Mesothelial cell of epicardium (in vitro differentiated cells): ENCODE results near the gene FGGY. TPM values are rescaled to one million over a fixed set of nuclear protein-coding genes. Genes with fewer than 3 reads are reported as not detected.
"Not testable (repeated sequence)": the region's sequence is repeated elsewhere in the genome, so short reads cannot be mapped to it uniquely, and the experiment has no call there.

Source experiments
- DNase-seq, 2 experiments: peaks; one replicate each; pipeline ENCODE4 v3.0.0; 2021; ENCODE audit warnings: low spot score in 2 of 2; ENCODE audit not compliant: unreplicated experiment in 2 of 2
- H3K27ac Mint-ChIP-seq: 2 replicates; pipeline ENCODE4 v1.8.0; 2021; ENCODE audit warnings: mixed read lengths
- H3K27me3 Mint-ChIP-seq: 2 replicates; pipeline ENCODE4 v1.8.0; 2021; ENCODE audit warnings: low read depth, mixed read lengths
- H3K36me3 Mint-ChIP-seq: 2 replicates; pipeline ENCODE4 v1.8.0; 2021; ENCODE audit warnings: mixed read lengths
- H3K4me1 Mint-ChIP-seq: 2 replicates; pipeline ENCODE4 v1.8.0; 2021; ENCODE audit warnings: mixed read lengths
- H3K4me3 Mint-ChIP-seq: 2 replicates; pipeline ENCODE4 v1.8.0; 2021; ENCODE audit warnings: mild to moderate bottlenecking, moderate library complexity, mixed read lengths
- H3K9me3 Mint-ChIP-seq: 2 replicates; pipeline ENCODE4 v1.8.0; 2021; ENCODE audit warnings: mixed read lengths
- total RNA-seq: library from RNA; stranded (reverse); gene quantifications from 3 replicates; pipeline ENCODE4 v1.2.1, GENCODE V29; 2021
- TF ChIP-seq, protein P1 (sequence below): fragments of 200-600 bp; sonication (generic); IDR thresholded peaks from one replicate; pipeline ENCODE4 v1.5.0; 2021; ENCODE audit warnings: antibody characterized with exemption; ENCODE audit not compliant: unreplicated experiment

Gene FGGY
- total RNA-seq, 1 donor from 2014 or later = 21.8 TPM

DNA sequence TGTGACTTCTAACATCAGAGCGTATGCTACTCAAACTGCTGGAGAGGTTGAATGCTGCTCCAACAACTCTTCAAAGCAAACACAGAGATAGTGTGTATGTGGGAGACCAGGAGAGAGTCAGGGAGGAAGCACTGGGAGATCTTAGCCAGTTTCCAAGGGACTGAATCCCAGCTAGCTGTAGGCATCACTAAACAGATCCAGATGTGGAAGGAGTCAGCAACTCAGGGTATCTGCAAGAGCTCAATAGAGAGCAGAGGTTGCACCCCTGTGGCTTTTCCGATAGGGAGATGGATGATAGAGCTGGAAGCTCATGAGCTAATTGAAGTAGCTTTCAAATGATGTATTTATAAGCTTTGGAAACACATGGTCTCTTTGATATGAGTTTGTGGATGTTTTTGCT, 349.0 kb downstream of the FGGY start:
- DNase-seq = no peak
- H3K4me1 Mint-ChIP-seq = peaks cover 40% of the 10 kb centered on the region
- TF ChIP-seq, protein P1, sequence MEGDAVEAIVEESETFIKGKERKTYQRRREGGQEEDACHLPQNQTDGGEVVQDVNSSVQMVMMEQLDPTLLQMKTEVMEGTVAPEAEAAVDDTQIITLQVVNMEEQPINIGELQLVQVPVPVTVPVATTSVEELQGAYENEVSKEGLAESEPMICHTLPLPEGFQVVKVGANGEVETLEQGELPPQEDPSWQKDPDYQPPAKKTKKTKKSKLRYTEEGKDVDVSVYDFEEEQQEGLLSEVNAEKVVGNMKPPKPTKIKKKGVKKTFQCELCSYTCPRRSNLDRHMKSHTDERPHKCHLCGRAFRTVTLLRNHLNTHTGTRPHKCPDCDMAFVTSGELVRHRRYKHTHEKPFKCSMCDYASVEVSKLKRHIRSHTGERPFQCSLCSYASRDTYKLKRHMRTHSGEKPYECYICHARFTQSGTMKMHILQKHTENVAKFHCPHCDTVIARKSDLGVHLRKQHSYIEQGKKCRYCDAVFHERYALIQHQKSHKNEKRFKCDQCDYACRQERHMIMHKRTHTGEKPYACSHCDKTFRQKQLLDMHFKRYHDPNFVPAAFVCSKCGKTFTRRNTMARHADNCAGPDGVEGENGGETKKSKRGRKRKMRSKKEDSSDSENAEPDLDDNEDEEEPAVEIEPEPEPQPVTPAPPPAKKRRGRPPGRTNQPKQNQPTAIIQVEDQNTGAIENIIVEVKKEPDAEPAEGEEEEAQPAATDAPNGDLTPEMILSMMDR = no peak
- no peaks in the 10 kb centered on the region for H3K27me3 Mint-ChIP-seq
- H3K27ac Mint-ChIP-seq = peak overlapping the region; percentile 95
- H3K4me3 Mint-ChIP-seq = no peak overlapping the region
- peaks cover 4% of the 10 kb centered on the region for H3K36me3 Mint-ChIP-seq
- no peaks in the 10 kb centered on the region for H3K9me3 Mint-ChIP-seq

DNA sequence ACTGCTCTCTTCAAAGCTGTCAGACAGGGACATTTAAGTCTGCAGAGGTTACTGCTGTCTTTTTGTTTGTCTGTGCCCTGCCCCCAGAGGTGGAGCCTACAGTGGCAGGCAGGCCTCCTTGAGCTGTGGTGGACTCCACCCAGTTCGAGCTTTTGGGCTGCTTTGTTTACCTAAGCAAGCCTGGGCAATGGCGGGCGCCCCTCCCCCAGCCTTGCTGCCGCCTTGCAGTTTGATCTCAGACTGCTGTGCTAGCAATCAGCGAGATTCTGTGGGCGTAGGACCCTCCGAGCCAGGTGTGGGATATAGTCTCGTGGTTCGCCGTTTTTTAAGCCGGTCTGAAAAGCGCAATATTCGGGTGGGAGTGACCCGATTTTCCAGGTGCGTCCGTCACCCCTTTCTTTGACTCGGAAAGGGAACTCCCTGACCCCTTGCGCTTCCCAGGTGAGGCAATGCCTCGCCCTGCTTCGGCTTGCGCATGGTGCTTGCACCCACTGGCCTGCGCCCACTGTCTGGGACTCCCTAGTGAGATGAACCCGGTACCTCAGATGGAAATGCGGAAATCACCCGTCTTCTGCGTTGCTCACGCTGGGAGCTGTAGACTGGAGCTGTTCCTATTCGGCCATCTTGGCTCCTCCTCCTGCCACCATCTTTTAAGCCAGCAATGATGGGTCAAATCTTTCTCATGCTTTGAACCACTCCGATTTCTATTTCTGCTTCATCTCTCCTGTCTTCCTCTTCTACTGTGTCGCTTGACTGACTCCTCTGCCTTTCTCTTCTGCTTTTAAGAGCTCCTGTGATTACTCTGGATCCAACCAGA, 356.5 kb downstream of the FGGY start:
- H3K27ac Mint-ChIP-seq, H3K36me3 Mint-ChIP-seq, H3K9me3 Mint-ChIP-seq, H3K4me3 Mint-ChIP-seq, H3K4me1 Mint-ChIP-seq, DNase-seq, H3K27me3 Mint-ChIP-seq: not testable (repeated sequence)

GRCh38 chr1:59653968-59654367, 357.1 kb downstream of the FGGY start:
- H3K27me3 Mint-ChIP-seq = no peaks in the 10 kb centered on the region
- H3K4me3 Mint-ChIP-seq = no peak overlapping the region
- no peak overlapping the region for H3K27ac Mint-ChIP-seq
- H3K4me1 Mint-ChIP-seq = peaks cover 4% of the 10 kb centered on the region
- DNase-seq = no peak
- peaks cover 5% of the 10 kb centered on the region for H3K36me3 Mint-ChIP-seq
- TF ChIP-seq, protein P1 = no peak
- H3K9me3 Mint-ChIP-seq = peaks cover 7% of the 10 kb centered on the region

DNA sequence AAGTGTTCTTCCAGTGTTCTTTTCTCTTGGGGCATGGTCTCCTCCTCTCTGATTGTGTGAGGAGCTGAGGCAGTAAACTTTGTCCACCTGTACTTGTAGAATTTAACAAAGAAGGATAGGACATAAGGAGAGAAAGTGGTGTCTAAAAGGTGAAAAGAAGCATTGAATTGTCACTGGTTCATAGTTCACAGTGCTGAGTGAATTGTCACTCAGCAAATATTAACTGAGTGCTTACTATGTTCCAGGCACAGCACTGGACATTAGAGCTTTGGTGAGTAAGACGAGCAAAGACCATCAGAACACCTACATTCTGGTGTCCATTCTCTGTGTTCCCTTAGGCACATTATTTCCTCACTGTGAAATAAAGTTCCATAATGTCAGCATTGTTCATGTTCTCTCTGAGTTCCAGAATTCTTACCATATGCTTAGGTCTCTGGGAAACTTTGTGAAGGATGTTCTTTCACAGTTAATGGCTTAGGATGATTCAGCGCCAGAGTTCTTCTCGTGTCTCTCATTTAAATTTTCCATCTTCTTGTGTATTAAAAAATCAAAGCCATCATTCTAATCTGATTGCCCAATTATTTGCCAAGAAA, 361.1 kb downstream of the FGGY start:
- peaks cover 15% of the 10 kb centered on the region for H3K4me1 Mint-ChIP-seq
- H3K36me3 Mint-ChIP-seq = peaks cover 3% of the 10 kb centered on the region
- H3K27ac Mint-ChIP-seq = no peak overlapping the region
- no peaks in the 10 kb centered on the region for H3K27me3 Mint-ChIP-seq
- H3K4me3 Mint-ChIP-seq = no peak overlapping the region
- DNase-seq = no peak
- TF ChIP-seq, protein P1 = no peak
- peaks cover 7% of the 10 kb centered on the region for H3K9me3 Mint-ChIP-seq

- Mint-ChIP-seq H3K27me3 (no peaks in the 10 kb centered on the region), H3K9me3 (peaks cover 3% of the 10 kb centered on the region), H3K27ac (peak overlapping the region; percentile 51), H3K4me3 (no peak overlapping the region), H3K36me3 (peaks cover 6% of the 10 kb centered on the region), H3K4me1 (peaks cover 44% of the 10 kb centered on the region)
- DNase-seq = no peak
- TF ChIP-seq, protein P1 = no peak
These were observed 367.3 kb downstream of the FGGY start for GRCh38 chr1:59664166-59664565.

- Mint-ChIP-seq H3K27me3 (no peaks in the 10 kb centered on the region), H3K27ac (peak overlapping the region; percentile 54), H3K4me1 (peaks cover 47% of the 10 kb centered on the region), H3K4me3 (no peak overlapping the region), H3K36me3 (peaks cover 6% of the 10 kb centered on the region), H3K9me3 (peaks cover 3% of the 10 kb centered on the region)
- TF ChIP-seq, protein P1 = no peak
- no peak for DNase-seq
These were observed 369.2 kb downstream of the FGGY start for GRCh38 chr1:59666106-59666505.
